Pulmonary artery endothelial cell (primary cell): ENCODE results near the gene CHRNB4. TPM values are rescaled to one million over a fixed set of nuclear protein-coding genes. Genes with fewer than 3 reads are reported as not detected.
"Not testable (repeated sequence)": the region's sequence is repeated elsewhere in the genome, so short reads cannot be mapped to it uniquely, and the experiment has no call there.

Source experiments
- DNase-seq: peaks from one replicate; pipeline ENCODE4 v3.0.0-alpha.2; 2011; ENCODE audit warnings: low read depth, low spot score
- total RNA-seq: library from RNA; depleted of rRNA; stranded (reverse); fragments of >200 nt; gene quantifications from 2 replicates; pipeline ENCODE4 v1.2.3, GENCODE V29; 2014

CHRNB4 gene
- total RNA-seq, 1 donor from 2014 or later = not detected

DNA sequence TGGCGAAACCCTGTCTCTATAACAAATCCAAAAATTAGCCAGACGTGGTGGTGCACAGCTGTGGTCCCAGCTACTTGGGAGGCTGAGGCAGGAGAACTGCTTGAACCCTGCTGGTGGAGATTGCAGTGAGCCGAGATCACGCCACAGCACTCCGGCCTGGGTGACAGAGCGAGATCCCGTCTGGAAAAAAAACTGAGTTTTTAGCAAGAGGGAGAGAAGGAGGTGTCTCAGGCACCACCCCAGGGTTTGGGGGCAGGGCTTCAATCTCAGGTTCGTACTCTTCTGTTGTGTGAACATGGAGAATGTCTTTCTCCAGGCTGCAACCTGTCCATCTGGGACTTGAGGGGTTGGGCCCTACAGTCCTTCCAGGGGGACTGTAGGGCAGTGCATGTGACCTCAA lies 22.9 kb downstream of the CHRNB4 start:
- DNase-seq = no peak

DNA sequence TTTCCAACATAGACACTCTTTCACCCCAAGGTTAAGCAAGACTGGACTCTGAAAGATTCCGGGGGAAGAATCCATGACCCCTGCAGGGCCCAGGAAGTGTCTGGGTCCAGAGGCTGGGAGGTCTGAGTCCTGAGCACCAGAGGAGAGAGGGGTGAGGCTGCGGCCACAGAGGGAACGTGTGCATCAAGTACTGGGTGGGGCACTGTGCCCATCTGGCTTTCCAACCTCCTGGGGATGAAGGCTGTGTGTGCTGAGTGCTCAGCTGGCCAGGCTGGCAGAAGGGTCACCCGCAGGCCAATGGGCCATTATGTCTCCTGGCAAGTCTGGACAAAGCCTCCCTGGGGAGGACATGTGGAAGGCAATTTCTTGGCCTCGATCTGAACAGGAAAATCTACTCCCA lies 23.5 kb downstream of the CHRNB4 start:
- no peak for DNase-seq

DNA sequence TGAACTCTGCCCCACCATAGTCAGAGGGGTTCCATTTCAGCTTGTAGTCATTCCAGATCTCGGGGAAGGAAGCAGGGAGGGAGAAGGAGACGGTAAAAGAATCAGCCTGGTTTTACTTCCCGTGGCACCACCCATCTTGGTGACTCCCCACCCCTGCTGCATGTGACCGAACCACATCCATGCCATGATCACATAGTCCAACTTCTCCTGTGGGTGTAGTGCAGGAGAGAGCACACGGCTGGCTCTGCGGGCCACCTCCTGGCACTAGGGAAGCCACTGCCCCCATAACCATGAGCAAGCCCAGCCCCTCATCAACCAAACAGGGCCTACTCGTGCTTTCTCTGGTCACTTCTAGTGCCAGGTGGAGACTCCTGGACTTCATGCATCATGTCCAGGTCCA lies 23.9 kb downstream of the CHRNB4 start:
- DNase-seq = no peak

DNA sequence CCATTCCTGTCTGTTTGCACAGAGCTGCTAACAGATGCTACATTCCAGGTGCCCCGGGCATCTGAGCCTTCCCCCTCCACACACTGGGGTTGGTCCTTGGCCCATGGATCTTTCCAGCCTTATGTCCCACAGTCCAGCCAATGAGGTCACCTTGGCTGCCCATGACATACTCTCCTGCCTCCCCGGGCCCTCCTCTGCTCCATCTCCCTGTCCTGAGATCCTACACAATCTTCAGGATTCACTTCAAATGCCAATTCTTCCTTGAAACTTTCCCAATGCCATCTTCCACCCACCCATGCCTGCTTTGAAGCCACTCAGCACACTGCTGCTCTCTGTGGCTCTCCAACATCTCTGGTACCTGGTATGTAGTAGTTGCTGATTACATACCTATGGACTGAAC lies 24.5 kb downstream of the CHRNB4 start:
- DNase-seq = no peak

DNA sequence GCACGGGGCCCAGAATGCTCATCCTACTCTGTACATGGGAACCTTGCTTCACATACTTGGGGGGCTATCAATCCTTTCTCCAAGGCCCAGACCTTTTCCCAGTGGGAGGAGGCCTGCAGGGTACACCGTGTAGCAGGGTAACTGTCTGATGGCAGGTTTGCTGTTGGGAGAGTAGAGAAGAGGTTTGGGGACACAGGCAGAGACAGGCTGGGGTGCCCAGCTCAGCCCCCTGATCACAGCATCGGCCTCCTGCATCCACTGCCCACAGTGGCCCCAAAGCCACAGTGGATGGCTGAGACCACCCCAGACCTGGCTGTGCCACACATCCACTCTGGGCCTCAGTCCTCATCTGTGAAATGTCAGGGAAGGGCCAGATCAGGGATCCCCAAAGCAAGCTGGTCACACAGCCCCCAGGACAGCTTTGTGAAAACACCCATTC lies 25.8 kb downstream of the CHRNB4 start:
- DNase-seq = no peak

DNA sequence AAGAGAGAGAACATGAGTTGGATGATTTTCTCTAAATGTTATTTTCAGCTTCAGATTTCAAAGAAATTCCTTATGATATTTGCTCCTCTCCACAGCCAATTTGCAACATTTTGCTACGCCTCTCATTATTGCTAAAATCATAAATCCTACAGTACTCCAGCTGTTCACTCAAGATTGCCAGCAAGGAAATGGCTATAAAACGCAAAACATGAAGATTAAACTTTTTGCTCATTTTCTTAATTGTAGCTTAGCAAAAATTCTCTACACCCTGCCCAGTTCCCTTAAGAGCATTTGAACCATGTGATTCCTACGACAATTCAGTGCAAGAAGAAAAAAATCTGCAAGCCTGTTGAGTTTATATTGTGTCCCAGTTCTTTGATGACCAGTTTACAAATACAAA lies 27.0 kb downstream of the CHRNB4 start:
- no peak for DNase-seq

DNA sequence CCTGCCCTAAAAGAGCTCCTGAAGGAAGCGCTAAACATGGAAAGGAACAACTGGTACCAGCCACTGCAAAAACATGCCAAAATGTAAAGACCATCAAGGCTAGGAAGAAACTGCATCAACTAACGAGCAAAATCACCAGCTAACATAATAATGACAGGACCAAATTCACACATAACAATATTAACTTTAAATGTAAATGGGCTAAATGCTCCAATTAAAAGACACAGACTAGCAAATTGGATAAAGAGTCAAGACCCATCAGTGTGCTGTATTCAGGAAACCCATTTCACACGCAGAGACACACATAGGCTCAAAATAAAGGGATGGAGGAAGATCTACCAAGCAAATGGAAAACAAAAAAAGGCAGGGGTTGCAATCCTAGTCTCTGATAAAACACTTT lies 31.5 kb downstream of the CHRNB4 start:
- not testable (repeated sequence) for DNase-seq

DNA sequence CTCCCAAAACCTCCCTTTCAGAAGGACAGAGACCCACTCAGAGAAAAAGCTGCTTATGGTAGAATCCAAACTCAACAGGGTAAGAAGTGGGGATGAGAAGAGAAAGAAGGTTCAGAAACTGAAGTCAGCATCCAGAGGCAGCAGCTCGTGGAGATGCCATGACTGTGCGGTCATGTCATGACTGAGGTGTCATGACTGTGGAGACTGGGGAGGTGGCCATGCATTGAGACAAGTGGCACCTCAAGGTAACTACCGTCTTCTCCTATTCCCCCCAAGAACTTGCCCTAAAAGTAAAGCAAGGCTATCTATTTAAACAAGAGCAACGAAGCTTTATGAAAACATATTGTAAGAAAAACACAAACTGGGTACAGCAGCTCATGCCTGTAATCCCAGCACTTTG lies 35.3 kb downstream of the CHRNB4 start:
- no peak for DNase-seq

DNA sequence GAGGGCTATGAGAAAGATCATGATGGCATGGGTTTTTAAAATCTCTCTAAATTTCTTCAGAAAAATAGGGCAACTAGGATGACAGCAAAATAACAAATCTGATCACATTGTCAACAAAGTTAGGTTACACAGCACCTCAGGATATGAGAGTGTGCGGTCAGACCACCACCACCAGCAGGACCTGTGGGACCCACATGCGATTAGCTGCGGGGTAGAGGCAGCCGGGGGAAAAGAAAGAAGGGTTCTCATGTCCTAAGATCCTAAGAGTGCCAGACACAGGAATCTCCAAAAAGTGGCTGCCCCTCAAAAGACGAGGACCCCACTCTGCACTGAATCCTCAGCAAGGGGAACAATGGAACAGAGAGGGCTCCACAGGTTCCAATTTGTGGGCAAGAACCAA lies 35.8 kb downstream of the CHRNB4 start:
- DNase-seq = no peak

DNA sequence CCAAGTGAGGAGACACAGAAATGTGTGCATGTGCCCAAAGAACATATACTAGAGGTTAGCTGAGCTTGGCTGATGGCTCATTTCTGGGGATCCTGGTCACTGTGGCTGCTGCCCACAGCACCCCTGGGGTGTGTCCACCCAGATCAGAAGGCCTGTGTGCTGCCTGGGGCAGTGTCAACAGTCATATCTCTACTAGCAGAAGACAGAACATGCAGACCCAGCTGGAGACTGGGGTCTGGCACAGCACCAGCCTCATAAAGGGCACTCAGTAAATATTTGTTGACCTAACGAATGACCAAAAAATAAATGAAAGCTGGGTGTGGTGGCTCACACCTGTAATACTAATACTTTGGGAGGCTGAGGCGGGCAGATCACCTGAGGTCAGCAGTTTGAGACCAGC lies 36.6 kb downstream of the CHRNB4 start:
- no peak for DNase-seq

DNA sequence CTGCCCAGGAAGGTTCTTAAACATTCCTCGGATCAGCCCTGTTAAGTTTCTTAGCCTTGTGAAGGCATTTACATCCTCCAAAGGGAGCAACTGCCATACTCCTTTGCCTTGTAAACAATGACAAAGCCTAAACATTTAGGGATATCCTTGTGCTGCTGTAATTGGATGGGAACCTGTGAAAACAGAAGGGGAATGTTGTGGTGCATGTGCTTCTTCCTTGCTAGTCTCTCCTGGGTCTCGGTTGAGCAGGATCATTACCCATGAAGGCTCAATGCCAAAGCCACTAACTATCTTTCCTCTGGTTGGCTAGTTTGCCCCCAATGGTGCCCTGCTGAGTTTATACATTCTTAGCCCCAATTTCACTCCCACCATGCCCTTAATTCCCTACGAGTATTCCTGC lies 37.5 kb downstream of the CHRNB4 start:
- DNase-seq = no peak

DNA sequence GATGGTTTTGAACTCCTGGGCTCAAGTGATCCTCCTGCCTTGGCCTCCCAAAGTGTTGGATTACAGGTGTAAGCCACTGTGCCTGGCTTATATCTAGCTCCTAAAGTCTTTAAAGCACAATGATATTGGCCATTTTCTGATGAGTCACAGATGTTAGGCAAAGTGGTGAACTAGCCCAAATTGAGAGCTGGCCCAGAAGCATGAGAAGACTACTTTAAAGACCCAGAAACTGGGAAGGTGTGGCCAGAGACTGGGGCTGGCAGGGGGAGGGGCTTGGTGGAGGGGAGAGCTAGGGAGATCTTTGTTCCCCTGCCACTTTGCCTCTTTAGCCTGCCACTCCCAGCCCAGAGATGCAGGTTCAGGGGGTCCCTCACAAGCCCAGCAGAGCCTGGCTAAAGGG lies 41.8 kb downstream of the CHRNB4 start:
- DNase-seq = no peak

DNA sequence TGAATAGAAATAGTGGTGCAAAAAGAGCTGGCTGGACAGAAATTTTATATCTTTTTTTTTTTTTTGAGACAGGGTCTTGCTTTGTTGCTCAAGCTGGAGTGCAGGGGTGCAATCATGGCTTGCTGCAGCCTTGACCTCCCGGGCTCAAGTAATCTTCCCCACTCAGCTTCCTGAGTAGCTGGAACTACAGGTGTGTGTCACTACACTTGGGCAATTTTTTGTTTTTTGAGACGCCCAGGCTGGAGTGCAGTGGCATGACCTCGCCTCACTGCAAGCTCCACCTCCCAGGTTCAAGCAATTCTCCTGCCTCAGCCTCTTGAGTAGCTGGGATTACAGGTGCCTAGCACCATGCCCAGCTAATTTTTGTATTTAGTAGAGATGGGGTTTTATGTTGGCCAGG lies 42.7 kb downstream of the CHRNB4 start:
- no peak for DNase-seq

DNA sequence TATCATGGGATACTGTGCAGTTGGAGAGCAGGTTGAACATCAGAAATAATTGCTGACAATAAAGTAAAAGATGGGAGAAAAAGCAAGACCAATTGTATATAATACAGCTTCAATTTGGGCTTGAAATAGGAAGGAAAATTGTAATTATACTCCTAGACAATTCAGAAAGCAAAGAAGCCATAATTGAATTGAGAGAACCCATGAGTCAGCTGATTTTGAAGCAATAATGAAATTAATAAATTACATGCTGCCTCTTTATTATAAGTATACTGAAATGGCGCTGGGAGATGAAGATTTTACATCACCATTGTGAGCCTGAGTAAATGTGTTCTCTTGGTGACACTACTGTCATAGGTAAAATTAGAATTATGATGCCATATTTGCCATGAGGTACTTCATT lies 43.4 kb downstream of the CHRNB4 start:
- DNase-seq = no peak

DNA sequence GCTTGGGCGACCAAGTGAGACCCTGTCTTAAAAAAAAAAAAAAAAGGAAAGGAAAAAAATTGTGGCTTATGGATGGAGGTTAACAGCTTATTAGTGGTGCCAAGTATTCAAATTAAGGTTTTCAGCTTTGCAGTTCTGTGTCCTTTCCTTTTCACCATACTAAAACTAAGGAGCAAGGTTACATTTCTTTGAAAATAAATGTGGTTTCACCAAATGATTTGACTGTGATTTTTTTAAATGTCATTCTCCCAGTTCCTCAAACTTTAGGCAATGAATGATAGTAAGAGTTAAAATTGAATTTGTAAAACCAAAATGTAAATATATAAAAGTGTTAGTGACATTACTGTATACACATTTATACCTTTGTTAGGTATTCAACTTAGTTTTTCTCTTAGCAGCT lies 66.1 kb downstream of the CHRNB4 start:
- DNase-seq = no peak

Other genes starting within 250 kb of the CHRNB4 start
- gene IREB2, start 203.0 kb downstream of the CHRNB4 start, total RNA-seq = 21.4 and 23.5 TPM in 2 replicates
- 2.3 and 2.6 TPM in 2 replicates for gene HYKK, start 133.6 kb downstream of the CHRNB4 start, total RNA-seq
- 283 and 364 TPM in 2 replicates for gene PSMA4, start 100.8 kb downstream of the CHRNB4 start, total RNA-seq
- gene CHRNA5, start 75.7 kb downstream of the CHRNB4 start, total RNA-seq = 6.2 and 8.8 TPM in 2 replicates
- gene CHRNA3, start 20.2 kb downstream of the CHRNB4 start, total RNA-seq = not detected in 2 replicates
- 6.6 and 11.5 TPM in 2 replicates for gene ADAMTS7, start 170.3 kb upstream of the CHRNB4 start, total RNA-seq
- 343 and 401 TPM in 2 replicates for gene MORF4L1, start 231.7 kb upstream of the CHRNB4 start, total RNA-seq